HEK293 (cell line): ENCODE measurements around the gene XIRP2.

Experiments
- CTCF ChIA-PET: fragments of 350-600 bp; formaldehyde crosslinking; extraction: SDS; loops from one replicate; lab custom pipeline; 2021; ENCODE audit warnings: antibody characterized with exemption; lab: Yijun Ruan, JAX
- POLR2A ChIA-PET: fragments of 300-600 bp; formaldehyde crosslinking; extraction: SDS; loops from one replicate; lab custom pipeline; 2020; ENCODE audit warnings: antibody characterized with exemption, inconsistent platforms; lab: Yijun Ruan, JAX
- H3K27ac ChIP-seq: fragments of 200-500 bp; sonication (Bioruptor generic); 2 replicates; pipeline ENCODE4 v1.5.1; 2014; ENCODE audit warnings: low read depth, low read length, control low read depth, inconsistent platforms; ENCODE audit errors: extremely low read depth
- H3K36me3 ChIP-seq, 2 experiments: fragments of 200-500 bp in 1 of 2; sonication (Bioruptor generic) in 1 of 2; 1 replicate in 1 of 2; 2 replicates in 1 of 2; pipeline ENCODE4 v1.5.1; 2014 to 2017; ENCODE audit warnings: inconsistent platforms in 2 of 2, low read length in 2 of 2; ENCODE audit not compliant: control insufficient read depth in 2 of 2, insufficient read depth in 1 of 2
- H3K4me1 ChIP-seq: fragments of 200-500 bp; sonication (Bioruptor generic); 2 replicates; pipeline ENCODE4 v1.5.1; 2014; ENCODE audit warnings: mild to moderate bottlenecking, low read length, inconsistent platforms; ENCODE audit not compliant: control insufficient read depth, insufficient read depth
- H3K4me3 ChIP-seq: 2 replicates; pipeline ENCODE4 v1.5.1; 2011; ENCODE audit warnings: low read depth, mild to moderate bottlenecking, control low read depth, low read length, moderate library complexity
- H3K9me3 ChIP-seq: fragments of 200-500 bp; sonication (Bioruptor generic); 2 replicates; pipeline ENCODE4 v1.5.1; 2014; ENCODE audit warnings: low read depth, low read length, inconsistent platforms; ENCODE audit not compliant: control insufficient read depth, insufficient read depth
- BCL11A ChIP-seq: fragments of 450-650 bp; formaldehyde crosslinking; IDR thresholded peaks from 2 replicates; pipeline ENCODE4 v1.5.1; 2016; ENCODE audit warnings: low read depth, missing biosample characterization, missing genetic modification characterization
- CTCF ChIP-seq: fragments of 450-650 bp; formaldehyde crosslinking; IDR thresholded peaks from 2 replicates; pipeline ENCODE4 v1.5.1; 2016; ENCODE audit warnings: missing biosample characterization, missing genetic modification characterization
- IKZF3 ChIP-seq: fragments of 450-650 bp; IDR thresholded peaks from 2 replicates; pipeline ENCODE4 v1.5.0; 2018; ENCODE audit warnings: missing biosample characterization, mild to moderate bottlenecking, missing genetic modification characterization, moderate library complexity
- MYNN ChIP-seq: fragments of 450-650 bp; formaldehyde crosslinking; IDR thresholded peaks from 2 replicates; pipeline ENCODE4 v1.5.1; 2016; ENCODE audit warnings: missing biosample characterization, missing genetic modification characterization, borderline replicate concordance
- PRDM10 ChIP-seq: fragments of 450-650 bp; formaldehyde crosslinking; IDR thresholded peaks from 2 replicates; pipeline ENCODE4 v1.5.1; 2016; ENCODE audit warnings: missing biosample characterization, missing genetic modification characterization
- PRDM6 ChIP-seq: fragments of 450-650 bp; formaldehyde crosslinking; IDR thresholded peaks from 2 replicates; pipeline ENCODE4 v1.5.1; 2017; ENCODE audit warnings: missing biosample characterization, missing genetic modification characterization
- SETDB1 ChIP-seq: IDR thresholded peaks from one replicate; pipeline ENCODE4 v1.6.1; 2017; ENCODE audit warnings: mild to moderate bottlenecking, low read length, moderate library complexity, mixed read lengths; ENCODE audit not compliant: insufficient read length
- TSHZ1 ChIP-seq: fragments of 450-650 bp; formaldehyde crosslinking; IDR thresholded peaks from 2 replicates; pipeline ENCODE4 v1.5.1; 2016; ENCODE audit warnings: missing biosample characterization, missing genetic modification characterization, borderline replicate concordance
- WT1 ChIP-seq: fragments of 450-650 bp; formaldehyde crosslinking; IDR thresholded peaks from 2 replicates; pipeline ENCODE4 v1.5.1; 2016; ENCODE audit warnings: missing biosample characterization, missing genetic modification characterization
- ZBTB49 ChIP-seq: fragments of 450-650 bp; formaldehyde crosslinking; IDR thresholded peaks from 2 replicates; pipeline ENCODE4 v1.5.1; 2016; ENCODE audit warnings: missing biosample characterization, missing genetic modification characterization, low read depth
- ZNF211 ChIP-seq: fragments of 450-650 bp; formaldehyde crosslinking; IDR thresholded peaks from 2 replicates; pipeline ENCODE4 v1.5.1; 2016; ENCODE audit warnings: low read depth, missing biosample characterization, missing genetic modification characterization
- ZNF311 ChIP-seq: fragments of 450-650 bp; formaldehyde crosslinking; IDR thresholded peaks from 2 replicates; pipeline ENCODE4 v1.5.1; 2017; ENCODE audit warnings: missing biosample characterization, missing genetic modification characterization, borderline replicate concordance
- ZNF416 ChIP-seq: fragments of 450-650 bp; formaldehyde crosslinking; IDR thresholded peaks from 2 replicates; pipeline ENCODE4 v1.5.1; 2016; ENCODE audit warnings: missing biosample characterization, missing genetic modification characterization
- ZNF521 ChIP-seq: fragments of 450-650 bp; formaldehyde crosslinking; IDR thresholded peaks from 2 replicates; pipeline ENCODE4 v1.5.1; 2017; ENCODE audit warnings: missing biosample characterization, mild to moderate bottlenecking, missing genetic modification characterization
- ZNF529 ChIP-seq: fragments of 450-650 bp; formaldehyde crosslinking; IDR thresholded peaks from 2 replicates; pipeline ENCODE4 v1.5.1; 2017; ENCODE audit warnings: missing genetic modification characterization, missing biosample characterization; ENCODE audit not compliant: insufficient replicate concordance
- ZNF600 ChIP-seq: fragments of 450-650 bp; formaldehyde crosslinking; IDR thresholded peaks from 2 replicates; pipeline ENCODE4 v1.5.1; 2016; ENCODE audit warnings: missing biosample characterization, missing genetic modification characterization
- ZNF623 ChIP-seq: fragments of 450-650 bp; formaldehyde crosslinking; IDR thresholded peaks from 2 replicates; pipeline ENCODE4 v1.5.1; 2016; ENCODE audit warnings: missing biosample characterization, missing genetic modification characterization
- ZNF654 ChIP-seq: fragments of 450-650 bp; formaldehyde crosslinking; IDR thresholded peaks from 2 replicates; pipeline ENCODE4 v1.5.1; 2016; ENCODE audit warnings: low read depth, missing biosample characterization, missing genetic modification characterization
- ZNF791 ChIP-seq: fragments of 450-650 bp; formaldehyde crosslinking; IDR thresholded peaks from 2 replicates; pipeline ENCODE4 v1.5.1; 2016; ENCODE audit warnings: missing biosample characterization, missing genetic modification characterization
- ZSCAN16 ChIP-seq: fragments of 450-650 bp; formaldehyde crosslinking; IDR thresholded peaks from 2 replicates; pipeline ENCODE4 v1.5.1; 2016; ENCODE audit warnings: missing biosample characterization, missing genetic modification characterization
- ZSCAN23 ChIP-seq: fragments of 450-650 bp; formaldehyde crosslinking; IDR thresholded peaks from 2 replicates; pipeline ENCODE4 v1.5.1; 2016; ENCODE audit warnings: missing biosample characterization, missing genetic modification characterization

The XIRP2 gene

GRCh38 chr2:166899676-166900075 lies 11.4 kb downstream of the XIRP2 start (continued):
- no peak for TF ChIP-seq ZNF416 (tag by site-specific recombination)
- no peak for TF ChIP-seq ZBTB49
- TF ChIP-seq ZSCAN23 (tag by site-specific recombination) = no peak
- no peak for TF ChIP-seq ZNF311
- no peak for TF ChIP-seq ZNF529
- no peak for TF ChIP-seq ZNF600 (tag by site-specific recombination)

- Histone ChIP-seq H3K36me3 (no peaks in the 10 kb centered on the region), H3K4me3 (no peak overlapping the region), H3K4me1 (no peaks in the 10 kb centered on the region), H3K27ac (no peak overlapping the region), H3K9me3 (no peaks in the 10 kb centered on the region)
- TF ChIP-seq CTCF (tag by site-specific recombination) = no peak
- TF ChIP-seq PRDM6 (tag by site-specific recombination) = no peak
- TF ChIP-seq IKZF3 (tag by site-specific recombination) = no peak
- no peak for TF ChIP-seq ZNF521 (tag by site-specific recombination)
- TF ChIP-seq ZNF211 (tag by site-specific recombination) = no peak
- TF ChIP-seq SETDB1 = no peak
- TF ChIP-seq ZNF791 (tag by site-specific recombination) = no peak
- TF ChIP-seq BCL11A = no peak
- TF ChIP-seq ZNF623 (tag by site-specific recombination) = no peak
- TF ChIP-seq WT1 (tag by site-specific recombination) = no peak
- POLR2A ChIA-PET = no interaction called here
- CTCF ChIA-PET = interaction anchor here (0.7 kb wide), 1 partner anchor 34 kb away, joined by 4 read pairs; no protein-coding TSS in a partner anchor
Observed at GRCh38 chr2:166900700-166901099, 12.4 kb downstream of the XIRP2 start.

- Histone ChIP-seq H3K27ac (no peak overlapping the region), H3K4me3 (no peak overlapping the region), H3K9me3 (no peaks in the 10 kb centered on the region), H3K36me3 (no peaks in the 10 kb centered on the region), H3K4me1 (no peaks in the 10 kb centered on the region)
- ChIA-PET POLR2A (no interaction called here), CTCF (no interaction called here)
- TF ChIP-seq ZSCAN16 (no peak), ZNF654 (no peak), TSHZ1 (no peak), MYNN (tag by site-specific recombination) (no peak), PRDM10 (tag by site-specific recombination) (no peak)
Observed at GRCh38 chr2:166901336-166901735, 13.1 kb downstream of the XIRP2 start.
